ENCODE results near the gene WSB1. TPM values are rescaled to one million over a fixed set of nuclear protein-coding genes. Genes with fewer than 3 reads are reported as not detected.

Gene WSB1, protein sequence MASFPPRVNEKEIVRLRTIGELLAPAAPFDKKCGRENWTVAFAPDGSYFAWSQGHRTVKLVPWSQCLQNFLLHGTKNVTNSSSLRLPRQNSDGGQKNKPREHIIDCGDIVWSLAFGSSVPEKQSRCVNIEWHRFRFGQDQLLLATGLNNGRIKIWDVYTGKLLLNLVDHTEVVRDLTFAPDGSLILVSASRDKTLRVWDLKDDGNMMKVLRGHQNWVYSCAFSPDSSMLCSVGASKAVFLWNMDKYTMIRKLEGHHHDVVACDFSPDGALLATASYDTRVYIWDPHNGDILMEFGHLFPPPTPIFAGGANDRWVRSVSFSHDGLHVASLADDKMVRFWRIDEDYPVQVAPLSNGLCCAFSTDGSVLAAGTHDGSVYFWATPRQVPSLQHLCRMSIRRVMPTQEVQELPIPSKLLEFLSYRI
- 158 and 378 TPM in 2 replicates for total RNA-seq

GRCh38 chr17:27293898-27294688 is at the start of gene WSB1:
Gene WSB1 (plus strand): TSS chr17:27294114. CDS start chr17:27294396, 282 bp downstream.

Other genes starting within 250 kb of the WSB1 start
- gene KSR1, start 162.3 kb downstream of the WSB1 start, total RNA-seq, result 7.6 and 11.6 TPM in 2 replicates